GM12892 (cell line): ENCODE results near the gene LRRC75A.

Experiments used
- POLR2A ChIP-seq: IDR thresholded peaks from 2 replicates; pipeline ENCODE4 v1.6.1; 2011; ENCODE audit warnings: low read depth, low read length, control low read depth
- TAF1 ChIP-seq: IDR thresholded peaks from 2 replicates; pipeline ENCODE4 v1.6.1; 2011; ENCODE audit warnings: low read depth, mild to moderate bottlenecking, control low read depth, low read length, borderline replicate concordance

- no peak for TF ChIP-seq POLR2A
- TF ChIP-seq TAF1, result no peak
Measured at GRCh38 chr17:16527298-16527697, 35.3 kb upstream of the LRRC75A start.
